GM12865 (cell line): Measurements from ENCODE around the gene ABCB4.
"Not testable (repeated sequence)": the region's sequence is repeated elsewhere in the genome, so short reads cannot be mapped to it uniquely, and the experiment has no call there.

Experiments used
- DNase-seq: peaks from one replicate; pipeline ENCODE4 v3.0.0; 2010; ENCODE audit warnings: low read depth
- H3K4me3 ChIP-seq: 2 replicates; pipeline ENCODE4 v1.5.1; 2011; ENCODE audit warnings: mild to moderate bottlenecking, low read depth, low read length, control low read depth
- CTCF ChIP-seq: IDR thresholded peaks from 2 replicates; pipeline ENCODE4 v1.5.1; 2011; ENCODE audit warnings: low read length, control low read depth, low read depth, inconsistent platforms; ENCODE audit not compliant: insufficient read depth; ENCODE audit errors: missing control alignments

ABCB4 gene

GRCh38 chr7:87463982-87464381 is 11.5 kb downstream of the ABCB4 start:
- no peak for DNase-seq
- no peak for TF ChIP-seq CTCF
- H3K4me3 ChIP-seq, result no peak overlapping the region

- not testable (repeated sequence) for H3K4me3 ChIP-seq, DNase-seq
These were observed 15.0 kb downstream of the ABCB4 start for GRCh38 chr7:87460444-87460843.

GRCh38 chr7:87459941-87460340 is 15.5 kb downstream of the ABCB4 start:
- no peak overlapping the region for H3K4me3 ChIP-seq
- no peak for DNase-seq
- no peak for TF ChIP-seq CTCF

GRCh38 chr7:87458148-87458547 is 17.3 kb downstream of the ABCB4 start:
- H3K4me3 ChIP-seq, result no peak overlapping the region
- no peak for DNase-seq
- no peak for TF ChIP-seq CTCF

- no peak for TF ChIP-seq CTCF
- no peak overlapping the region for H3K4me3 ChIP-seq
- no peak for DNase-seq
These were observed 19.2 kb downstream of the ABCB4 start for GRCh38 chr7:87456247-87456646.

- no peak overlapping the region for H3K4me3 ChIP-seq
- no peak for TF ChIP-seq CTCF
- DNase-seq, result no peak
These were observed 23.2 kb downstream of the ABCB4 start for GRCh38 chr7:87452279-87452678.

GRCh38 chr7:87451187-87451586 is 24.3 kb downstream of the ABCB4 start:
- DNase-seq, result no peak
- TF ChIP-seq CTCF, result no peak

GRCh38 chr7:87450706-87451105 is 24.8 kb downstream of the ABCB4 start:
- no peak for TF ChIP-seq CTCF
- H3K4me3 ChIP-seq, result no peak overlapping the region
- DNase-seq, result no peak

More at GRCh38 chr7:87451187-87451586, 24.3 kb downstream of the ABCB4 start:
- no peak overlapping the region for H3K4me3 ChIP-seq
